Kidney tubule cell (primary cell): ENCODE results near the gene DNAH3.

Source experiments
- DNase-seq: peaks from one replicate; pipeline ENCODE4 v3.0.0-alpha.2; 2018; ENCODE audit warnings: low spot score

Gene DNAH3

DNA sequence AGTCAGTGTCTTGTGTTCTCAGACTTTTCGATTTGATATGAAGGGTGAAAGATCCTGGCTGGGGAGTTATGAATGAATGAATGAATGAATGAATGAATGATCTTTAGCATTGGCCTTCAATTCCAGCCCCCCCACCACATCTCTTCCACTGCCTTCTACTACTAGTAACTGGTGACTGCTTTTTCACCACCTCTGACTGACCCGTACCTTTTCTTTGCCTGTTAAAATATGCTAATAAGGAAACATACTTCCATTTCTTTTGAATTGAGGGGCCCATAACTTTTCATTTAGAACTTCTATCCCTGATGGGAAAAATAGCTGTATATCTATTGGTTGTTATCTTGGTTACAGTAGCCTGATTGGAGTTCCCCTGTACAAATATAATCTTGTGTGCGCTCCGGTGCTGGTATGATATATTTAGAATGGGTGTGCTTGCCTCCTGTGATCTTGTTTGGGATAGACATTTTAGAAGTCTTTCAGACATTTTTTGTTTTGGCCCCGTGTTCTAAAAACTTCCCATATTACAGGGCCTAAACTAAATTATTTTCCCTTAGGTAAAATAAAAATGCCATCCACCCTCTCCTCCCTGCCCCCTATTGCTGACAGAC is 246.6 kb downstream of the DNAH3 start:
- no peak for DNase-seq

DNA sequence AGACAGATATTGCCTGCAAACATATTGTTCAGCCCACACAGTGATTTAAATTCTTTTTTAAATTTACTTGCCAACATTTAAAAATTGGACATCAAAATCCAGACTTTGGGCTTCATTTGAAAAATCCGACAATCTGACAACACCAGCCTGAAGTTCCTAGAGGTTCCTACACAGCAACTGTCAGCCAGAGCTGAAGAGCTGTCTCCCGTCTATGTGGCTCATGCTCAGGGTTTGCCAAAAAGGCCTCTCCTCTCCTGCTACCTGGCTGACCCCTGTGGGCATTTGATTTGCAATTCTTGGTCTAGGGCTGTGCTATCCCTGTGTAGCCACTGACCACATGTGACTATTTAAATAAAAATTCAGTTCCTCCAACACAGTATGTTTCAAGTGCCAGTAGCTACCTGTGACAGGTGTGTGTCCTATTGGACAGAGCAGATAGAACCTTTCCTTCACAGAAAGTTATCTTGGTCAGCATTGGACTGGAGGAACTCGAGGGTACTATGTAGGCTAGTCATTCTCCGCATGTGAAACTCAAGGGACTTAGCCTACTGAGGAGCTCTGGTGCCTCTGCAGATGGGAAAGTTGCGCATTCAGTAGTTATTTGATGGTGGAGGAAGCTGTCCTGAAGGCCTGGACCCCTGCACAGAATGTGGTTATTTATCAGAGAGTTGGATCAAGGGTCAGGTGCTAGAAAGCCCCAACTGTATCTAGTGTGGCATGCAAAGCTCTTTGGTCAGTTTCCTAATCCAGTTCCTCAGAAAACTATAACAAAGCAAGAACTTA is 247.3 kb downstream of the DNAH3 start:
- no peak for DNase-seq

- no peak for DNase-seq
Observed at GRCh38 chr16:20902426-20902825, 248.2 kb downstream of the DNAH3 start.

- DNase-seq = peak; percentile 85
Observed at GRCh38 chr16:20901436-20902112, 249.1 kb downstream of the DNAH3 start.

- no peak for DNase-seq
Observed at GRCh38 chr16:20901068-20901435, 249.6 kb downstream of the DNAH3 start.

GRCh38 chr16:20900299-20901067 is 250.2 kb downstream of the DNAH3 start, which contains the start of the genes DCUN1D3 and LYRM1:
Gene DCUN1D3 (minus strand): TSS chr16:20900358. CDS start chr16:20862538, 37,820 bp downstream.
Gene LYRM1 (plus strand): TSS chr16:20900771. CDS start chr16:20915556, 14,785 bp downstream.
- peak; percentile 99 for DNase-seq

DNA sequence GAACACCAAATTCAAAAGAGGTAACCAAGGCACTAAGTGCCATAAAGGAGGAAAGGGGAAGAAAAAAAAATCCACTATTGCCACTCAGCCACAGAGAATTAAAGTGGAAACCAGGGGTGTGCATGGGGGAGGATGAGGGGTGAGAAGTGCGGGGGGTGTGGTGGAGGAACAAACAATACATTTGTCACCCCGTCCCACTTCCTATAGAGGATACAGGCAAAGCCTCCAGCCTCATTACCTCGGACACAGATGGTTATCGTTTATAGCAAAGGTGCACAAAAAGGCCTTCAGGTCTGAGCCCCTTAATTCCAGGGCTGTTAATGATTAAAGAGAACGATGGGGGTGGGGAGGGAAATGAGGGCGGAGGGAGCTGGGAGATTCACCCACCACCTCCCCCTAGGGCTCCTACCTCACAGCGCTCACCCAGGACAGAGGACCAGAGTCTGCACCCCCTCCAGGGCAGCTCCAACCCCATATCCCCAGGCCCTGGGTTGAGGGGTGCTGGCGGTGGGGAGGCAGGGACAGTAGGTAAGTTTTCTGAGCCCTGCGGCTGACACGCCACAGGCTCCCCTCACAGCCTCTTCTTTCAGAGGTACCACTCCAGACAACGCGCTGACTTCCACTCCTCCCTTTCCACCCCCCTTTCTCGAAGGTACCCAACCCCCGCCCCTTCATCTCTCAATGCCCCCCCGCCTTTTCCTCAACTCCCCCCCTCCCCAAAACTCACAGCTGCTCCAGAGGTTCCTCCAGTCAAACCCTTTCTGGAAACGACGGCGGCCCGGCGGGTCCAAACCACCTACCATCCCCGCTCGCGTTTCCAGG is 251.0 kb downstream of the DNAH3 start:
- DNase-seq = peak; percentile 53

GRCh38 chr16:20899071-20899470 is 251.6 kb downstream of the DNAH3 start:
- DNase-seq = peak; percentile 84

DNA sequence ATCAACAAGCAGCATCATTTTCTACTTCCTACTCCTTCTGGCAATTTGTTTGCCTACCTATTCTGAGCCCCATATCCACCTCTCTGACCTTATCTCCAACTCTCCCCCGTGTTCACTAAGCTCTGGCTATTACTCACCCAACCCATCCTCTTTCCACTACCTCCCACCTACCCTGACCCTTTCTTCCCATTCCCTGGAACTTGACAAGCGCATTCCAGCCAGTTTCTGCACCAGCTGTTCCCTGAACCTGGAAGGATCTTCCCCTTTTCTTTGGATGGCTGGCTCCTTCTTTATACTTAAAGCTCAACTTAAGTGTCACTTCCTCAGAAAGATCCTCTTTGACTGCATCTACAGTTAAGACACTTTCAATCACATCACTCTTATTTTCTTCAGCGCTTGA is 252.7 kb downstream of the DNAH3 start:
- DNase-seq = peak; percentile 40

- peak; percentile 65 for DNase-seq
Observed at GRCh38 chr16:20897253-20897897, 253.3 kb downstream of the DNAH3 start.

DNA sequence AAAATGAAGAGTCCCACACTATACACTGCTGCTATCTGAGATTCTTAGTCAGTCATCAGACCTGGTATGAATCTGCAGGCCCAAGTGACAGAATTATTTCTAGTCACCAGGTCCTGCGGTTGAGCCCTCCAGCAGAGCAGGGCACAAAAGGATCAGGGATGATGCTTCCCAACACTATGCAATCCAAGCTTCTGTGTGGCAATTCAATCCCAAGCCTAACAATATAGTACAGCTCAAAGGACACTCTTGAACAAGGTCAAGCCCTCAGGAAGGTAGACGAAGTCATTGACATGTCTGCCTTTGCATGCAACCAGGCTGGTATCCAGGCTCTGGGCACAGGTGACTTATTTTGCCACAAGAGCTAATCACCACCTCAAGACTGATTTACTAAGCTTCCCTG is 256.3 kb downstream of the DNAH3 start:
- DNase-seq = no peak

- DNase-seq = no peak
Observed at GRCh38 chr16:20889625-20890275, 260.9 kb downstream of the DNAH3 start.

DNA sequence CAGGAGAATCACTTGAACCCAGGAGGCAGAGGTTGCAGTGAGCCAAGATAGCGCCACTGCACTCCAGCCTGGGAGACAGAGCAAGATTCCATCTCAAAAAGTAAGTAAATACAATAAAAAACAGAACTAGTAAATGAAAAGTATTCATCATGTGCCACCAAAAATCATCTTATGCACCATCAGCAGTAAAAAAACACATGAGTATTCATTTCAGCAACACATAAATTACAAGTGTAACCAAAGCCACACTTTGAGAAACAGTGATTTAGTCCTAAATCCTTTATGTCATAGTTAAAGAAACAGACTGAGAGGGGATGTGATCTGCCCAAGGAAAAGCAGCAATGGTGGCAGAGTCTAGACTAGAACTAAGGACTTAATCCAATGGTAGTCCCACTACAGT is 263.4 kb downstream of the DNAH3 start:
- DNase-seq = no peak

GRCh38 chr16:20886320-20886719 is 264.3 kb downstream of the DNAH3 start:
- DNase-seq = no peak

DNA sequence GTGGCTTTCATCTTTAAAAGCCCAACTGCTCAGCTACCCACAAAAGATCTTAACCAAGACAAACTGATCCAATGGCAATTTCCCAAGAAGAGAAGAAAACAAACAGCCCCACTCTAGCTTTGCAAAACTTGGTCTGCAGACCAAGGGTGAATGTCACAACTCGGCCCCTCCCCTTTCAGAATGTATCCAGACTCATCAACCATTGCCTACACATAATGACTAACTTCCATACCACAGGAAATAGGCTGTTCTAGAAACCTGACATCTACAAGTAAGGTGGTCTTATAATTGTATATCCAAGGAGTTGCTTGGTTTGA is 266.4 kb downstream of the DNAH3 start:
- DNase-seq = no peak

DNA sequence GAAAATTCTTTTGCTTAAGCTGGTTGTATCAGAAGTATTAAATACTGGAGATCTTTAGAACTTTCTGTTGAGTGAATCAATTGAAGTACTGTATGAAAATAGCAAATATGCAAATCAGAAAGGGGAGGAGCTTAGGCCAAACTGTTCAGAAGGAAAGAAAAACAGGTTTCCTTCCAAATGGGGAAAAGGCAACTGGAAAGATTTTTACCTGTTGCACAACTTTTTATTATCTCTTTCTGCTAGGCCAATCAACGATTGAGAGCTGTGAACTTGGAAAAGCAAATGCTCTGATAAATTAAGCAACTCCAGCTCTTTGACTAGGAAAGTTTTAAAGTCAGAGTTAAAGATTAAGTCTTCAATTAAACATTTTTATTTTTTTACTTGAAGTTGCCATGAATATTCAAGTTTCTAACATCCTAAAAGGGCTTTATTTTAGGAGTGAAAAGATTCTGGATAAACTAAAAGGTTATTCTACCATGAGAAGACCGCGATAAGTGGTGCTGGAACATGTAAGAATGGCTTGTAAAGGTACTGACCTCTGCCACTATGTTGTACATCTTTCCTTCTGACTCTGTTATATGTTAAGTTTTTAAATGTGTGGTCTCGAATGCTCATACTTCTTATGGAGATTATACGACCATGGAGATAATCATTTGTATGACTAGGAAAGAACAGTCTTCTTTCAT is 266.9 kb downstream of the DNAH3 start:
- DNase-seq = no peak
